GM18951 (cell line): ENCODE data around the gene HDAC4.
"Not testable (repeated sequence)": the region's sequence is repeated elsewhere in the genome, so short reads cannot be mapped to it uniquely, and the experiment has no call there.

Source experiments
- POLR2A ChIP-seq: IDR thresholded peaks from 4 replicates; pipeline ENCODE4 v1.6.1; 2011; ENCODE audit warnings: mild to moderate bottlenecking; ENCODE audit not compliant: insufficient read length, insufficient read depth; ENCODE audit errors: extremely low read depth
- in situ Hi-C: fragments of 300-500 bp; cut with MboI; formaldehyde crosslinking; loops from one replicate; pipeline ENCODE4 v1.12.0; 2022; ENCODE audit warnings: low sequenced_read_pairs, mixed read lengths, inconsistent platforms; ENCODE audit not compliant: unreplicated experiment

The HDAC4 gene

DNA sequence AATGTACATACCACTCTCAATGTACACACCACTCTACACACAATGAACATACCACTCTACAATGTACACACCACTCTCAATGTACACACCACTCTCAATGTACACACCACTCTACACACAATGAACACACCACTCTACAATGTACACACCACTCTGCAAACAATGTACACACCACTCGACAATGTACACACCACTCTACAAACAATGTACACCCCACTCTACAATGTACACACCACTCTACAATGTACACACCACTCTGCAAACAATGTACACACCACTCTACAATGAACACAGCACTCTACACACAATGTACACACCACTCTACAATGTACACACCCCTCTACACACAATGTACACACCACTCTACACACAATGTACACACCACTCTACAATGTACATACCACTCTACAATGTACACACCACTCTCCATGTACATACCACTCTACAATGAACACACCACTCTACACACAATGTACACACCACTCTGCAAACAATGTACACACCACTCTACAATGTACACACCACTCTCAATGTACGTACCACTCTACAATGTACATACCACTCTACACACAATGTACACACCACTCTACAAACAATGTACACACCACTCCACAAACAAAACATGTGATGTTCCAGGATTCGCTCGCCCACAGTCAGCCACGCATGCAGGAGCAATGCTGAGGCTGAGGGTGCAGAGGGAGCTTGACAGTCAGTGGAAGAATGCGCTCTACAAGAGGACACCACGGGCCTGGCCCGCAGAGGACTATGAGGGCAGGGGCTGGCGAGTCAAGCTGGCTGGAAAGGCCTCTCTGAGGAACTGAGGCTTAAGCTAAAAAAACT lies 118.2 kb downstream of the HDAC4 start:
- in situ Hi-C loops = no loop called here
- no peak for TF ChIP-seq POLR2A

- in situ Hi-C loops = not testable (repeated sequence)
Measured at GRCh38 chr2:239280296-239281017, 120.4 kb downstream of the HDAC4 start.

DNA sequence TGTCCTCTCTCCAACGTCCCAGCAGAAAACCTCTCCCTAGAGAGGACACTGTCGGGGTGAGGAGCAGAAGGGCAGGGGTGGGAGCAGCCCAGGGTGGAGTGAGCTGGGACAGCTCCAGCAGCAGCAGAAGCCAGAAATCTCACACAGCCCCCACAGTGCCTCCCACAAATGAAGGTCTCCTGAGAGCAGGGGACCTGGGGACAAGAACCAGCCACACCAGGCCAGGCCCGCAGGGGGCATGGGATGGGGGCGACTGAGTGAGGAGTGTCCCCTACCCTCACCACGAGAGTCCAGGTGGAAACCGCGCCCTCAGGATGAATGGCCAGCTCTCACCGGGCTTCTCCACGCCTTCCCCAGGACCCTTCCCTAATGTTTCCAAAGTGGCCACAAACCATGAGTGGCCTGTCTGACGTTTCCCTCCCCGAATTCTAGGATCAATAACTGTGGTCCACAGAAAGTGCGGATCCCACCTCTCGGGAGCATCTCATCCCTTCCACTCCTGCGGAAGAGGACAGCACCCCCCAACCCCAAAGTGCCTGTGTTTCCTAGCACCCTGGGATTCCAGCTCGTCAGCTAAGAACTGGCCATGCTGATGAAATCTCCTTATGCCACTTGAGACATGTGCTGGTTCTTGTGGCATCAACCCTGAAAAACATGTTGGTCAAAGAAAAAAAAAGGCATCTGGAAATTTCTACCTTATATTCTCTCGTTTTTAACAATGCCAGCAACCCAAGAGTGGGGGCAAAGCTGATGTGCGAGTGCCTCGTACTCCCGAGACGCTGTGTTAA lies 121.1 kb downstream of the HDAC4 start:
- no peak for TF ChIP-seq POLR2A
- in situ Hi-C loops = no loop called here

- no peak for TF ChIP-seq POLR2A
Measured at GRCh38 chr2:239278941-239279365, 121.9 kb downstream of the HDAC4 start.

DNA sequence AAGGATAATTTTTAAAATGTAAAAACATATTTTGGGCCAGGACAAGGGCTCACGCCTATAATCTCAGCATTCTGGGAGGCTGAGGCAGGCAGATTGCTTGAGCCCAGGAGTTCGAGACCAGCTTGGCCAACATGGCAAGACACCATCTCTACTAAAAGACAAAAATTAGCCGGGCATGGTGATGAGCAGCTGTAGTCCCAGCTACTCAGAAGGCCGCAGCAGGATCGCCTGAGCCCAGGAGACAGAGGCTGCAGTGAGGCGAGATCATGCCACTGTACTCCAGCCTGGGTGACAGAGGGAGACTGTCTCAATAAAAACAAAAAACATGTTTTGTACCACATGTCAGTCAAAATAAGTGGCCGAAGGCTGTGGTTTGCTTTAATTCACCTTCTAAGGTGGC lies 122.5 kb downstream of the HDAC4 start:
- in situ Hi-C loops = no loop called here
- no peak for TF ChIP-seq POLR2A

More at GRCh38 chr2:239278941-239279365, 121.9 kb downstream of the HDAC4 start:
- in situ Hi-C loops = no loop called here

GRCh38 chr2:239277401-239278085 lies 123.3 kb downstream of the HDAC4 start:
- in situ Hi-C loops = no loop called here

DNA sequence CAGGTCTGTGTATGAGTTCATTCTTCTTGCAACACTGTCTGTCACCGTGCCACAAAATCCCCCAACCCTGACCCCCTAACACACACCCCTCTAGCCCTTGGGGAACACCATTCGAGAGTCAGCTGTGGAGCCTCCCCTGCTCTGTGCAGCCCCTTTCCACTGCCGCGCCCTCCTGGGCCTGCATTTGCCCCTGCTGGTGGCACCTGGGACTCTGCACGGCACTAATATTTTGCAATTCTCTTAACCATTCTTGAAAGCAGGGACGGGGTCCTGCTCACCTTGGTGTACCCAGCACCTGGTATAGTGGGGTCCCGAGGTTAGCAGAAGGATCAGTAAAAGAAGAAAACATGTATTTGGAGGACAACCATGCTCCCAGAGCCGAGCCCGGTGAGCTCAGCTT lies 124.0 kb downstream of the HDAC4 start:
- in situ Hi-C loops = no loop called here
- TF ChIP-seq POLR2A = no peak

More at GRCh38 chr2:239277401-239278085, 123.3 kb downstream of the HDAC4 start:
- TF ChIP-seq POLR2A = no peak

- no peak for TF ChIP-seq POLR2A
- in situ Hi-C loops = no loop called here
Measured at GRCh38 chr2:239275847-239276831, 124.7 kb downstream of the HDAC4 start.

DNA sequence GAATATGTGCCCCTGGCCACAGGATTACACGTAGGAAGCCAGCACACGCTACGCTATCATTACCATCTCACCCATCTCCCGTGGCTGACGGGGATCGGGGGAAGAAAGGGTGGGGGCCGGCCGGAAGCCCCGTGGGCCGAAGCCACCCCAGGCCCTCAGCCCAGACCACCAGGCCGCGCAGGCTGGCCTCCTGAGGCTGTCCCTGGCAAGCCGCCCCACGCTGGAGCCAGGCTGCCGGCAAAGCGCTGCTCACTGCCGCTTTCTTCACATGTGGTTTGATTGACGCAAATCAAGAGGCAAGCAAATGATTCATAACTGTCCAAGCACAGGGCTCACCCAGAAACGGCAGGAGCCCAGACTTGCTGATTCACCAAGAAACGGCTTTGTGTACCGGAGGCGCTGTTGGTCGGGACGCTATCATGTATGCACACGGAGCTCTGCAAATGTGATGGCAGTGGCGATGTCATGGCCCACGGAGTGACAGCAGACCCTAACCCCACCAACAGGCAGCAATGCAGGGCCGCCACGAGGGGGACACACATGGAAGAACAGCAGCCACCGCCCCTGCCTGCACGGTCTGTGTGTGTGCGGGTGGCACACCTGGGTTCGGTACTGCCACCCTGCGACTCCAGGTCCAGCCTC lies 125.7 kb downstream of the HDAC4 start:
- in situ Hi-C loops = no loop called here

GRCh38 chr2:239274391-239275043 lies 126.3 kb downstream of the HDAC4 start:
- in situ Hi-C loops = no loop called here

More for the DNA sequence above, 125.7 kb downstream of the HDAC4 start:
- TF ChIP-seq POLR2A = no peak

More at GRCh38 chr2:239274391-239275043, 126.3 kb downstream of the HDAC4 start:
- TF ChIP-seq POLR2A = no peak
